ENCODE results near the gene LRRC56. TPM values are rescaled to one million over a fixed set of nuclear protein-coding genes. Genes with fewer than 3 reads are reported as not detected.
A peak's percentile ranks its signal among the peaks of the same experiment; 100 is the strongest.

Gene LRRC56
- total and polyA plus RNA-seq, 2 of the 13 experiments (the other 11 are each of a cell fraction or from before 2014, with no cell fraction given) = 0.11 to 0.29 TPM

DNA sequence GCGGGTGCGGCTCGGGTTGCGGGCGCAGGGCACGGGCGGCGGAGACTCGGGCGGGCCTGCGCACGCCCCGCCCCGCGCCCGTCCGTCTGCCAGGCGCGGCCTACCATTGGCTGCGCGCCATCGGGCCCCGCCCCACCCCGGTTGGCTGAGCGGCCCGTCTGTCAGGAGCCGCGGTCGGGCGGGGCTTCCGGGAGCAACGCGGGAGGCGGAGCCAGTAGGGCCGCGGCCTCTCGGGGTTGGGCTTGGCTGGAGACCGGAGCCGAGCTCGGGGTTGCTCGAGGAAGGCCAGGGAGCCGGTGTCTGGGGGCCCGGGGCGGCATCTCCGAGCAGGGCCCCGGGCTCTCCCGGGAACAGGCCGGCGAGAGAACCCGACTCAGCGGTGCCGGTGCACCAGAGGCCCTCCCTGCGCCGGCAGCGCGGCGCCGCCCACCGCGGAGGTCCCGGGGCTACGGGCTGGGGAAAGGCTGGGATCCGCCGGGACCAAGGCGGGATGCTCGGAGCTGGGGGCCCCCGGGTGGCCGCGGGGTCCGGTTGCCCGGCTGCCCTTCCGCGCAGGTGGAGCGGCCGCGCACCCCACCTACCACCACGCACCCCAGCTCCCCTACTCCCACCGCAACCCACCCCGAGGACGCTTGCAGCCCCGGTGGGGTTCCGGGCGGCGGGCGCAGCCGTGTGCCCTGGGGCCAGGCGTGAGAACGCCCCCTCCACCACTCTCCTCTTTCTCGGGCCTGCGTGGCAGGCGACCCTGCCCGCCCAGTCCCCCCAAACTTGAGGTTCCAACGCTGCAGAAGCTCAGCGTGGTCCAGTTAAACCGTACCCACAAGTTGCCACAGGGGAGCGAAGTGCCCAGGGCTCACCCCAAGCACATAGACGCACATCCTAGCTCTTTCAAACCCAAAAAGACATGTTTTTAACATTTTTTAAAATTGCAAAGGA, 1.5 kb upstream of the LRRC56 start, which contains the start of gene HRAS (continued):
- TF ChIP-seq, protein P1, sequence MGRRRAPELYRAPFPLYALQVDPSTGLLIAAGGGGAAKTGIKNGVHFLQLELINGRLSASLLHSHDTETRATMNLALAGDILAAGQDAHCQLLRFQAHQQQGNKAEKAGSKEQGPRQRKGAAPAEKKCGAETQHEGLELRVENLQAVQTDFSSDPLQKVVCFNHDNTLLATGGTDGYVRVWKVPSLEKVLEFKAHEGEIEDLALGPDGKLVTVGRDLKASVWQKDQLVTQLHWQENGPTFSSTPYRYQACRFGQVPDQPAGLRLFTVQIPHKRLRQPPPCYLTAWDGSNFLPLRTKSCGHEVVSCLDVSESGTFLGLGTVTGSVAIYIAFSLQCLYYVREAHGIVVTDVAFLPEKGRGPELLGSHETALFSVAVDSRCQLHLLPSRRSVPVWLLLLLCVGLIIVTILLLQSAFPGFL (CRISPR knock-in tag; IDR thresholded peaks at IDR 0.05) = 0 out of 2 replicates have a peak, but pooled peaks have one; percentile 53
- no peak for TF ChIP-seq ZNF691 (CRISPR knock-in tag; IDR thresholded peaks at IDR 0.05; ENCODE audit: borderline replicate concordance, low read depth)
- TF ChIP-seq ZNF724P (CRISPR knock-in tag; IDR thresholded peaks at IDR 0.05; ENCODE audit: borderline replicate concordance) = no peak
- peak; percentile 48; the same call in 1 of the 2 replicates for TF ChIP-seq MAZ (IDR thresholded peaks at IDR 0.05; ENCODE audit: borderline replicate concordance, low read depth, low read length)
- peak; percentile 67; the same call in 1 of the 2 replicates for TF ChIP-seq MAZ (CRISPR knock-in tag; IDR thresholded peaks at IDR 0.05; ENCODE audit: low read depth)
- TF ChIP-seq ELF3 (CRISPR knock-in tag; IDR thresholded peaks at IDR 0.05) = peak; percentile 60
- 0 out of 2 replicates have a peak, but pooled peaks have one; percentile 57 for TF ChIP-seq POGK (CRISPR knock-in tag; conservative IDR thresholded peaks at IDR 0.05)
- TF ChIP-seq BCL3 (CRISPR knock-in tag; IDR thresholded peaks at IDR 0.05) = no peak; the same call in 1 of the 2 replicates
- peak; percentile 79 for TF ChIP-seq KDM5B (CRISPR knock-in tag; IDR thresholded peaks at IDR 0.05; ENCODE audit: borderline replicate concordance)
- TF ChIP-seq KAT8 (CRISPR knock-in tag; IDR thresholded peaks at IDR 0.05) = peak; percentile 71
- TF ChIP-seq POLR2AphosphoS5 (IDR thresholded peaks at IDR 0.05; ENCODE audit: low read depth, low read length) = peak; percentile 63
- peak; percentile 70; the same call in 1 of the 2 replicates for TF ChIP-seq ZNF619 (CRISPR knock-in tag; IDR thresholded peaks at IDR 0.05)
- no peak for TF ChIP-seq ELF4 (CRISPR knock-in tag; IDR thresholded peaks at IDR 0.05; ENCODE audit: borderline replicate concordance)
- no peak for TF ChIP-seq SNRNP70 (IDR thresholded peaks at IDR 0.05; ENCODE audit: low read depth, low read length)
- TF ChIP-seq, protein P2, sequence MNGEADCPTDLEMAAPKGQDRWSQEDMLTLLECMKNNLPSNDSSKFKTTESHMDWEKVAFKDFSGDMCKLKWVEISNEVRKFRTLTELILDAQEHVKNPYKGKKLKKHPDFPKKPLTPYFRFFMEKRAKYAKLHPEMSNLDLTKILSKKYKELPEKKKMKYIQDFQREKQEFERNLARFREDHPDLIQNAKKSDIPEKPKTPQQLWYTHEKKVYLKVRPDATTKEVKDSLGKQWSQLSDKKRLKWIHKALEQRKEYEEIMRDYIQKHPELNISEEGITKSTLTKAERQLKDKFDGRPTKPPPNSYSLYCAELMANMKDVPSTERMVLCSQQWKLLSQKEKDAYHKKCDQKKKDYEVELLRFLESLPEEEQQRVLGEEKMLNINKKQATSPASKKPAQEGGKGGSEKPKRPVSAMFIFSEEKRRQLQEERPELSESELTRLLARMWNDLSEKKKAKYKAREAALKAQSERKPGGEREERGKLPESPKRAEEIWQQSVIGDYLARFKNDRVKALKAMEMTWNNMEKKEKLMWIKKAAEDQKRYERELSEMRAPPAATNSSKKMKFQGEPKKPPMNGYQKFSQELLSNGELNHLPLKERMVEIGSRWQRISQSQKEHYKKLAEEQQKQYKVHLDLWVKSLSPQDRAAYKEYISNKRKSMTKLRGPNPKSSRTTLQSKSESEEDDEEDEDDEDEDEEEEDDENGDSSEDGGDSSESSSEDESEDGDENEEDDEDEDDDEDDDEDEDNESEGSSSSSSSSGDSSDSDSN (CRISPR knock-in tag; IDR thresholded peaks at IDR 0.05) = peak; percentile 86
- TF ChIP-seq ZNF709 (CRISPR knock-in tag; IDR thresholded peaks at IDR 0.05) = peak; percentile 82; the same call in 1 of the 2 replicates
